Glomerular visceral epithelial cell (primary cell): Measurements from ENCODE around the gene NPDC1.

ENCODE experiments used
- DNase-seq: peaks from one replicate; pipeline ENCODE4 v3.0.0-alpha.2; 2016; ENCODE audit errors: extremely low spot score

NPDC1 gene, protein sequence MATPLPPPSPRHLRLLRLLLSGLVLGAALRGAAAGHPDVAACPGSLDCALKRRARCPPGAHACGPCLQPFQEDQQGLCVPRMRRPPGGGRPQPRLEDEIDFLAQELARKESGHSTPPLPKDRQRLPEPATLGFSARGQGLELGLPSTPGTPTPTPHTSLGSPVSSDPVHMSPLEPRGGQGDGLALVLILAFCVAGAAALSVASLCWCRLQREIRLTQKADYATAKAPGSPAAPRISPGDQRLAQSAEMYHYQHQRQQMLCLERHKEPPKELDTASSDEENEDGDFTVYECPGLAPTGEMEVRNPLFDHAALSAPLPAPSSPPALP

DNA sequence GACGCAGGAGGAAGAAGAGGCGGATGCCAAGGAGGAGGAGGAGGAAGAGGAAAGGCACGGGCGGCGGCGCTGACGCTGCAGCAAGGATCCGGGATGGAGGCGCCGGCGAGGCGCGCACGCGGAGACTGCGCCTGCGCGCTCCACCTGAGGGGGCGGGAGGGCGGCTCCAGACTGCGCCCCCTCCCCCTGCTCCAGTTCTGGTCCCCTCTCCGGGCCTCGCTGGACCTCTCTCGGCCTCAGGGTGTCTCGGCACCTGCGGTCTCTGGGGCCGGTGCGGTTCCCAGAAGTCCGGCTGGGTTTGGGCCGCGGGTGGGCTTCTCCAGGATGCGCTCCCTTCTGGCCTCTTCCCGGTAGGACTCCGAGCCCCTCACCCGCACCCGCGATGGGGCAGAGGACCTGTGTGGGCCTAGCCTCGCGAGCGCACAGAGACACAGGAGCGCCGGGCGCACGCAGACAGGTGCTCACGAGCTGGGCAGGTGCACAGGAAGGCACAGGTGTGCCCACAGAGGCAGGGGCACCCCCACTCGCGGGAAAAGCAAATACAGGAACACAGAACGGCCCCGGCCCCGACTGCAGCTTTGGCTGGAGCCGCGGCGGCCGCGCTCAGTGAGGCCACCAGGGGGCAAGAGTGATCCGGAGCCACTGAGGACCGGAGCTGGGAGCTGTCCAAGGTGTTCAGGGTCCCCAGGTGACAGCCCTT lies at the start of gene NPDC1:
NPDC1 (minus strand) TSS at position 90 of the 700 bp plus-strand sequence. CDS start 188 bp downstream, outside the sequence.
- DNase-seq = peak; percentile 75

DNA sequence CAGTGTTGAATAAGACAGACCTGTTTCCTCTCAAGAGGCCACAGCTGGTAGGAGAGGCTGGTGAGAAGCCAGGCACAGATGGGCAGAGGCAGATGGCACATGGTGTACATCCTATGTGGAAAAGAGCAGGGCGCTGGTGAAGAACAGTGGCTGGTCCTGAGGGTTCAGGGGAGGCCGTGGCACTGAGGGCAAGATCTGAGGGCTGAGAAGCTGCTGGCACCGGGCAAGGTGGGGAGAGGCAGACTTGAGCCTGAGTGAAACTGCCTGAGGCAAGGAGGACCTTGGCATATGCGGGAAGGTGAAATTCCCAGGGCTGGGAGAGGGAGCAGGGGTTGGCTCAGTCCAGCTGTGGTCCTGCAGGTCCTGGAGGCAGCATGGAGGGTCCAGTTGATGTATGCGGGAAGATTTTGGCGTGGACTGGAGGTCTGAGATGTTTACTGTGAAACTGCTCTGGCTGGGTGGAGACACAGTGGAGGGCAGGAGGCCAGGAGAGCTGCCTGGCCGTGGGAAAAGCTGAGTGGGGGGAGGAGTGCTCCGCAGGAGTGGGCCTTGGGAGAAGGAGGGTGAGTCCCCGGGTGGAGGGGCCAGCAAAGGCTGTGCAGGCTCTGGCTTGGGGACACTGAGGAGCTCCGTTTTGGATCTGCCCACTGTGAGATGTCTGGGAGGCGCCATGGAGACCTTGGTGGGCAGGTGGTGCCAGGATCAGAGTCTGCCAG lies 43.4 kb upstream of the NPDC1 start:
- DNase-seq = no peak

DNA sequence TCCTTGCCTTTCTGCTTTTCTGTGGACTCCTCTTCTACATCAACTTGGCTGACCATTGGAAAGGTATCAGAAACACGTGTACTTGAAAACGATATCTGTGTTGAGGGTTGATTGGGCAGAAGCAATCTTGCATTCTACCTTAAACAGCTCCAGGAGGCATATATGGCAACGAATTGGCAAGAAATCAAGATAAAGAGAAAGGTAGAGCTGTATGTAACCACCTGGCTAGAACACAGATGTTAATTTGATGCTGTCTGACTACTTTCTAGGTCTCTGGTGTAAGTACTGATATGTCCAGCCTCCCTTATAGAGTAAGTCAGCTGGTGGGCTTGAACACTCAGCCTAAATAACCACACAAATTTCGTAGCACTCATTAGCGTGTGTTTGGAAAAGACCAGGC lies 42.1 kb upstream of the NPDC1 start:
- no peak for DNase-seq

DNA sequence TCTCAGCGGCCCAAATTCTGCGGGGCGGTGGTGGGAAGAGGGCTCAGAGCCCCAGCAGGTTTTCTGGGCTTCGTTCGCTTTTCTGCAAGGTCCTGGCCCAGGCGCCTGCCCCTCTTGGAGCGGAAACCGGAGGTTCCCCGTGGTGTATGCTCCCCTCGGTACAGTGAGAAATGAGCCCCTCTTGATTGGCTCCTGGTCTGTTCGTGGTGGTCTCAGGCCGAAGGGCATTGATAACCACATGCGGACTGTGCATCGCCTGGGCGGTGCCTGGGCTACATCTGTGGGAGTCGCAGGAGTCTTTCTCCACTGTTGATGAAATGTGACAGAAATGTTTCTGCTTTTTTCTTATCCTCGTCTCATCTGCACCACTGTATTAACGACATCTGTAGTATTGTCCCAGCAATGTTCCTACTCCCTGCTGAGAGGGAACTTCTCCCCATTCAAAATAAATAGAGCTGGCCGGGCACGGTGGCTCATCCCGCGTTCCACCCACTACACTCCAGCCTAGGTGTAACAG lies 41.5 kb upstream of the NPDC1 start:
- DNase-seq = no peak

DNA sequence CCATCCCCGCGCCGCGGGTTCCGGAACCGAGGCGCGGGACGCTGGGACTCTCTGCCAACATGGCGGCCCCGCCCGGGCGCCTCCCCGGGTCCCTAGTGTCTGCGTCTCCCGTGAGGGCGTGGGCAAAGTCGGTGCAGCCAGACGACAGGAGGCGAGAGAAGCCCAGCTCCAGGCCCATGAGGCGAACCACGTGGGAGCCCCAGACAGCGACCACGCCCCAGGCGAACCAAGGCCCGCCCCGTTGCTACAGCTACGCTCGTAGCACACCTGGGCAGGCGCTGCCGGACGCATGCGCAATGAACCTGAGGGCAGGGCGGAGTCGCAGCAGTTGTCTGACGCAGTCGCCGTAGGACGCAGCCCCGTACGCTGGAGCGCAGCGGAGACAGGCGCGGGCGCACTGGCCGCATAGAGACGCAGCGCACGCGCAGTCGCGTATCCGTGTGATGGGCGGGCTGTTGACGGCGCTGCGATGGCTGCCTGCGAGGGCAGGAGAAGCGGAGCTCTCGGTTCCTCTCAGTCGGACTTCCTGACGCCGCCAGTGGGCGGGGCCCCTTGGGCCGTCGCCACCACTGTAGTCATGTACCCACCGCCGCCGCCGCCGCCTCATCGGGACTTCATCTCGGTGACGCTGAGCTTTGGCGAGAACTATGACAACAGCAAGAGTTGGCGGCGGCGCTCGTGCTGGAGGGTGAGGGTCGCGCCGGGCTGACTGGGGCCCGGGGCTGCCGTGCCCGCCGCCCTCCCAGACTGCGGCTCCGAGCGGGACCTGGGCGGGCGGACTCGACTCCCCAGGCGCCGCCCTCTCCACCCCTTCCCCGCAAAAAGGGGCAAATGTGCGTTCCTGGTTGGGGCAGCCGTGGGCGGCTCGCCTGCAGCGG lies 40.8 kb upstream of the NPDC1 start, which contains the start of gene MAN1B1:
MAN1B1 (plus strand) TSS at position 455 of the 878 bp plus-strand sequence; CDS start at position 470, 15 bp downstream.
- DNase-seq = peak; percentile 100

DNA sequence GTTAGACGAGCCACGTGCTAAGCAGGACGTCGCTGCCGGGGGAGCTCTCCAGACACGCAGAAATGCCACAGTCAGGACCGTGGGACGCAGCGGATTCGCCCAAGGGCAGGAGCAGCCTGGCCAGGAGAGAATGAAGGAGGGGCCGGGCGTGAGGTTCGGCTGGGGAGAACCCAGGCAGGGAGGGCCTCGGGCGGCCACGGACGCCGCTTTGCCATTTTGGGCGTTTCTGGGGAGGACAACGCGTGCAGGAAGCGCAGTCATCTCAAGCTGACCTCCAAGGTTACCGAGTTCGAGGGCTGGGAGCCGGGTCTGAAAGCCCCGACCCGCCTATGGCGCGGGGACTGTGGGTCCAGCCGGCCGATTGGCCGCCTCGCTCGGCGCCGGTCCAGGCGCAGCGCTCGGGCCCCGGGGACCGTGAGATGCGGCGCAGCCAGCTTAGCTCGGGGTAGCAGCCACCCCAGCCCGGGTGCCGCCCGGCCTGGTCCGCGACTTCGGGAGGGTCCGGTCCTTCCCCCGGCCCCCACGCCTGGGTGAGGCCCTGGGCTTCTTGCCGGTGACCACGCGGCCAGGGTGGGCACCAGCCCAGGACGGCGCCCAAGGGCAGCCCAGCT lies 40.0 kb upstream of the NPDC1 start:
- DNase-seq = peak; percentile 41

DNA sequence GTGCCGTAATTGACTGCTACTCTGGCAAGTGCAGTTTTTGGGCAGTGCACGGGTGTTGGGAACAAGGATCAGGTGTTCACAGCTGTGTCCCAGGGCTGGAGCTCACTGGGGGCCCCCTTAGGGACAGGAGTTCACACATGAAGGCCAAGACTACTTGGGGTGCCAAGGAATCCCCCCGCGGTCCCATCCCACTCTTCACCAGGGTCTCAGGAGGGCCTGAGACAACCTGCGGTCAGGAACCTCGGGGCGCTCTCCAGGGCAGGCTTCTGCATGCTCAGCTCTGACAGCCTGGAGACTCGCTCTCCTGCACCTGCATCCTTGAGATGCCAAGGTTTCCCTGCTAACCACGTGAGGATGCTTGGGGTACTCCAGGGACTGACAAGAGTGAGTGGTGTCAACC lies 38.5 kb upstream of the NPDC1 start:
- DNase-seq = no peak

DNA sequence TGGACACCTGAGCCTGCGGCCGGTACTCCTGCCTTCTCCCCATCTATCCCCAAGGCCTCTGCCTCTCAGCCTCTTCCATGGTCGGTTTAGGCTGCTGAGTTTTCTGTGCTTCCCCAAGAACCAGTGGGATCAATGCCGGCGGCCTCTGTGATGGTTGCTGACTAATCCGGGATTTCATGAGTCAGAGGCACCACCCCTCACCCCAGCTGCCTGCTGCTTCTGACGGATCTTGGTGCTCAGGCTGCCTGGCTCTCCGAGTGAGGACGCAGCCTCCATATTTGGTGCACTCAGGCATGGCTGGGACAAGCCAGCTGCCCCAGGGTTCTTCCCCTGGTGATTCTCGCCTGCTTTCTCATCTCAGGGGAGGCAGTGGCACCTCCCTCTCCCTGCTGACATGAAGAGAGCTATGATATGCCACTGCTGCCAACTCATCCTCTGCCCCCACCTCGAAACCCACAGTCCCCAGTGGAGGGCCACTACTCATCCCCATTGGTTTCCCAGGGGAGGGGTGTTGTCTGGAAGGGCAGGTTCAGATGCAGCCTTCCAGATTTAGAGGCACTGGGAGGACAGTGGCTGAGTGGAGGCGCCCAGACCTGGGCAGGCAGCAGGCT lies 37.5 kb upstream of the NPDC1 start:
- DNase-seq = peak; percentile 99

DNA sequence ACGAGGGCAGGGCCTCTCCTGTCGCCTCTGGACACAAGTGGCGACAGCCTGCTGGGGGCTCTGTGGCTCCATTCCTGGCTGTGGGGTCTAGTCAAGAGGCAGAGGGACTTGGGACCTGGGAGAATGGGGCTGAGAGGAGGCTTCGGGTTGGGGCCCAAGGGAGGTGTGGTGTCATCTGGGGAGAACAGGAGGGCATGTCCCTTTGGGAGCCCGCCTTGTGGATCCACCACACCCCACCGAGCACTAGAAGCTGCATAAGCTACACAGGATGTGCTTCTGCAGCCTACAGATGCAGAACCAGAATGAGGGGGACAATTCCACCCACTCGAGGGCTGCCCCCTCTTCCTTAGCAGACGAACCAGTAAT lies 36.9 kb upstream of the NPDC1 start:
- DNase-seq = no peak

DNA sequence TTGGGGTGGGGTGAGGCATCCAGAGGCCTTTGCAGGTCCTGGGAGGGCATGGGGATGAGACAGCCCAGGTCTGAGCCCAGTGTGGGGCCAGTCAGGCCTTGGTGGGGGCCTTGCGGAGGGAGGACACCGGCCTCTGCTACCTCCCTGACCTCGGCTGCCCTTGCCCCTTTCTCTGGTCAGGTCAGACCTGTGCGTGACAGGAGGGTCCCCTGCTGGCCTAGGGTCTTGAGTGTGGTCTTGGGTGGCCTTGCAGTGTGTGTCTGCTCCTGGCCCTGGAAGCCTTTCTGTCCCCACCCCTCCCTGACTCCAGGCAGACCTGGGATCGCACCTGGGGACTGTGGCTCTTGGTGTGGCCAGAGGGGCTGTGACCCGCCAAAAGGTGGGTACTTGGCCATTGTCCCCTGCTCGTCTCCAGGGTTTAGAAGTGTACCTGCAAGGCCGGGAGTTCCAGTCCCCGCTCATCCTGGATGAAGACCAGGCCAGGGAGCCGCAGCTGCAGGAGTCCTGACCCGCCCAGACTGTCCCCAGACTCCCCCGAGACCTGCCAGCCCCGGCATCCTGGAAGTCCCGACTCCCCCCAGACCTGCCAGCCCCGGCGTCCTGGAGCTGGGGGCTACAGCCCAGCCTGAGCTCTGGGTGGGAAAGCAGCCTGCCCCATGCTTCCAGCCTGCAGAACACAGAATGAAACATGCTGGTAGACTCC lies 36.4 kb upstream of the NPDC1 start:
- DNase-seq = no peak

DNA sequence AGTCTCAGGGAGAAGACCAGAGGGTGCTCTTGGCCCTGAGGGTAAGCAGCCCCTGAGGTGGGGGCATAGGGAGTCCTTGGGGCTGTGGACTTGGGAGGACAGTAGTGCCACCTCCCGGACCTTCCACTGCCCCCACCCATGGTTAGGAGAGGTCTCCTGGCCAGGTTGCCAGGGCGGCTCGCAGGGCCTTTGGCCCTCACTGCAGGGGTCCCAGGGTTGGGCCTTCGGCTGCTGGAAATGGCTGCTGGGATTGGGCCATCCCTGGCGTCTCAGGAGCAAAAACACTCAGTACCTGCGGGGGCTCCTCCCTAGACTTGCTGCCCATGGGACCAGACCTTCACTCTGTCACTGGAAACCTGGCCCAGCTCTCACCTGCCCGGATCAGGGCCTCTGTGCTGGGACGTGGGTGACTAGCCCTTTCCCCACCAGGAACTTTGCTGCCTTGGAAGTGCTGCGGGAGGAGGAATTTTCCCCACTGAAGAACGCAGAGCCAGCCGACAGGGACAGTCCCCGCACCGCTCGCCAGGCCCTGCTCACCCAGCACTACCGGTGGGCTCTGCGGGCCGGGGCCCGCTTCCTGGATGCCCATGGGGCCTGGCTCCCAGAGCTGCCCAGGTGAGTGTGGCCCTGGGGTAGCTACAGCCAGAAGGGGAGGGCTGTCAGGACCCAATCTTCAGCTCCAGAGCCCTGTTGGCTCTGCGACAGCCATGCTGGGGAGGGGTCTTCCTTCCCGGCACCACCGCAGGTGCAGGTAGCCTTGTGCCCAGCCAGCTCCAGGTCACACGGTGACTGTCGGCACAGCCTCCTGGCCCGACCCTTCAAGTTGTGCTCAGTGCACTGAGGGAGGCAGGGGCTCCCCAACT lies 34.5 kb upstream of the NPDC1 start:
- no peak for DNase-seq

DNA sequence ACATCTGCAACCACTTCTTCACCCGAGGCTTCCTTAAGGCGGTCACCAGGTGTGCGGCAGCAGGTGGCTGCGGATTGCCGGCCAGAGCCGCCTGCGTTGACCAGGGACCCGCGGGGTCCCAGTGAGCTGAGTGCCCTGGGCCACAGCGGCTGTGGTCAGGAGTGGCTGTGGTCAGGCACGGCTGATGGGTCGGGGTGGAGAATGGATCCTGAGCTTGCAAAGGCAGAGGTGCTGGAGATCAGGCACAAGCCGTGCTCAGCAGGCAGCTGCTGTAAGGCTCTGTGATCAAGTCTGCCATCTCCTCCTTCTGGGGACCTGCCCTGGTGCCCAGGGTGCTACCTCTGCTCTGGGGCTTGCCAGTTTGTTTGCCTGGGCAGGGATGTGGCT lies 33.4 kb upstream of the NPDC1 start:
- no peak for DNase-seq

DNA sequence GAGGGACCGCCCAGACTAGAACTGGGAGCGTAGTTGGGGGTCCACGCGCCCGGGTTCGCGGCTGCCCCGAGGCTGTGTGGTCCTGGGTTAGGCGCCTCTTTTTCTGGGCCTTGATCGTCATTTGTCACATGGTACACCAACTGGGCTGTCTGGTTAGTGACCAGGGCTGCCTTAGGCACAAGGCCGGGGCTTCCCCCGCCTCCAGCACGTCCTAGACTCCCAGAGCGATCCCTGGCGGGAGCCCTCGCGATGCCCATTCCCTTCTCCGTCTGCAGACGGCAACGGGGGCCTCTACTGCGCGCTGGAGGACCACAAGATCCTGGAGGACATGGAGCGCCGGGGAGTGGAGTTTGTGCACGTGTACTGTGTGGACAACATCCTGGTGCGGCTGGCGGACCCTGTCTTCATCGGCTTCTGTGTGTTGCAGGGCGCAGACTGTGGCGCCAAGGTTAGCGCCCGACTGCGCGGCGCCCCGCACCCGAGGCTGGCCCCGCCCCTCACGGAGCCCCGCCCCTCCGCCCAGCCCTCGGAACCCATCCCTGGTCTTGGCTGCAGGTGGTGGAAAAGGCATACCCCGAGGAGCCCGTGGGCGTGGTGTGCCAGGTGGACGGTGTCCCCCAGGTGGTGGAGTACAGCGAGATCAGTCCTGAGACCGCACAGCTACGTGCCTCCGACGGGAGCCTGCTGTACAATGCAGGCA lies 32.9 kb upstream of the NPDC1 start:
- no peak for DNase-seq

DNA sequence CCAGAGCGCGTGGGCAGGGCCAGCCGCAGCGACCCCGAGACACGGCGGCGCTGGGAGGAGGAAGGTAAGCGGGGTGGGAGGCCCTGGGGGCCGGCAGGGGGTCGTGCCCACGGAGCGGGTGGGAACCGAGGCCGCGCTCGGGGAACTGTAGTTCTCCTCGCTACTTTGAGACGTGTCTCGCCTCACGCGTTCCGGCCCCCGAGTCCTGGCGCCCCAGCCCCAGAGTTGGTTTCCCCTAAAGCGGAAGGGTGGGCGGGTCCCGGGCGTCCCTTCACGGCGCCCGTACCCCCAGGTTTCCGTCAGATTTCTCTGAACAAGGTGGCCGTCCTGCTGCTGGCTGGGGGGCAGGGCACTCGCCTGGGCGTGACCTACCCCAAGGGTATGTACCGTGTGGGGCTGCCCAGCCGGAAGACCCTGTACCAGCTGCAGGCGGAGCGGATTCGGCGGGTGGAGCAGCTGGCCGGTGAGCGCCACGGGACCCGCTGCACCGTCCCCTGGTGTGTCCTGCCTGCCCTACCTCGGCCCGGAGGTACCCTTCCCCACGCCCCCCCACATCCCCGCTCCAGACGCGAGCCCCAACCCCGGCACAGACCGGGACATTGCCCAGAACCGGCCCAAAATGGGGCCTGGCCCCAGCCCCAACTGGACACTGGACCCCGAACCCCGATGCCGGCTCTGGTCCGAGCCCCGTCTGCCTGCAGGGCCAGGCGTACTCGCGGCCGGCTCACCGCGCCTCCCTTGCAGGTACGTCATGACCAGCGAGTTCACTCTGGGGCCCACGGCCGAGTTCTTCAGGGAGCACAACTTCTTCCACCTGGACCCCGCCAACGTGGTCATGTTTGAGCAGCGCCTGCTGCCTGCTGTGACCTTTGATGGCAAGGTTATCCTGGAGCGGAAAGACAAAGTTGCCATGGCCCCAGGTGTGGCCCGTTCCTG lies 32.0 kb upstream of the NPDC1 start:
- DNase-seq = no peak

DNA sequence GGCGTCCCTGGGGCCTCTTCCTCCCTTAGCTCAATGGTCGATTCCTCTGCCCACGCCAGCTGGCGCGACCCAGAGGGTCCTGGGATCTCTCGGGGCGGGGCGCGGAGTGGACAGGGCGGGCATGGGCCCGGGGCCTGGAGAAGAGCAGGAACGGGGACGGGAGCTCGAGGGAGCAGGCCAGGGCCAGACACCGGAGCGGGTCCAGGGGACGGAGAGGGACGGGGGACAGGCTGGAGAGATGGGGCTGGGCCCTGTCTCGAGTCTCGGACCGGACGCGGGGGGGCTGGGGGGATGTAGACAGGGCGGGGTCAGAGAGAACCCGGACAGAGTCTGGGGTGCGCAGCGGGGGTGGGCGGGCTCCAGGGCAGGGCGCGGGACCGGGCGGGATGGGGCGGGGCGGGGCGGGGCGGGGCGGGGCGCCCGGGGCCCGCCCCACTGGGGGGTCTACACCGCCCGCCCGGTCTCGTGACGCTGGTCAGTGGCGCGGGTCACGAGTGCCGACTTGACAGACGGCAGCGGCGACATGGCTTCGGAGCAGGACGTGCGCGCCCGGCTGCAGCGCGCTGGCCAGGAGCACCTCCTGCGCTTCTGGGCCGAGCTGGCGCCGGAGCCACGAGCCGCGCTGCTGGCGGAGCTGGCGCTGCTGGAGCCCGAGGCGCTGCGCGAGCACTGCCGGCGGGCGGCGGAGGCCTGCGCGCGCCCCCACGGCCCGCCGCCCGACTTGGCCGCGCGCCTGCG lies 31.2 kb upstream of the NPDC1 start, which contains the start of gene UAP1L1:
UAP1L1 (plus strand) TSS at position 508 of the 738 bp plus-strand sequence; CDS start at position 524, 16 bp downstream.
- peak; percentile 65 for DNase-seq

DNA sequence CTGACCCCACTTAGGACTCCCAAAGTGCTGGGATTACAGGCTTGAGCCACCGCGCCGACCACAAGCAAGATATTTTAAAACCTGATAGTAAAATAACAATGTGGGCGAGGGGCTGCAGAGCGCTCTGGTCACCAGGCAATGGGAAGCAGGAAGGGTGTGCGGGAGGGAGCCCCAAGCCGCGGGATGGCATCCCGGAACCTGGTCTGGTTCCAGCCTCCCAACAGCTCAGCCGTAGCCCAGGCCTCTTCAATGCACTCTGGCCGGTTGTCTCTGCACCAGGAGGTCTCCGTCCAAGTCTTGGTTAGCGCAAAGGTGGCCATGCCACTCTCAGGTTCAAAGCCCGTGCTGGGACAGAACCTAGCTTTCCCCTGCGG lies 30.6 kb upstream of the NPDC1 start:
- DNase-seq = no peak
